ENCODE measurements around the gene MED4. TPM values are rescaled to one million over a fixed set of nuclear protein-coding genes. Genes with fewer than 3 reads are reported as not detected.

Gene MED4
- total and polyA plus RNA-seq, 8 donors, result 41.1 to 84.0 (median 76.5) TPM

- intact Hi-C loops (cut with DNase I), result no loop called here
- Histone ChIP-seq H3K27me3 (no peaks in the 10 kb centered on the region), H3K9me3 (no peaks in the 10 kb centered on the region), H3K27ac (peak overlapping the region; percentile 63 to 78), H3K4me1 (peaks cover 4 to 23% of the 10 kb centered on the region in 2 donors), H3K4me3 (no peak overlapping the region), H3K36me3 (no peaks in the 10 kb centered on the region)
- ATAC-seq (peak; percentile 75), DNase-seq (peak in 3 of 4 donors; percentile 28 to 49 (median 49))
- TF ChIP-seq CTCF (IDR thresholded peaks at IDR 0.05), result no peak
Measured at GRCh38 chr13:48123812-48124211, 28.9 kb upstream of the MED4 start.

- no peak for DNase-seq
- Histone ChIP-seq H3K4me3 (no peak overlapping the region), H3K36me3 (no peaks in the 10 kb centered on the region), H3K27ac (peak overlapping the region in 1 of 2 donors; percentile 24), H3K27me3 (no peaks in the 10 kb centered on the region), H3K4me1 (peaks cover 4 to 13% of the 10 kb centered on the region in 2 donors), H3K9me3 (no peaks in the 10 kb centered on the region)
- intact Hi-C loops (cut with DNase I), result no loop called here
- peak; percentile 7 for ATAC-seq
- no peak for TF ChIP-seq CTCF (IDR thresholded peaks at IDR 0.05)
Measured at GRCh38 chr13:48121733-48122132, 26.8 kb upstream of the MED4 start.

GRCh38 chr13:48120241-48120640 is 25.3 kb upstream of the MED4 start:
- H3K9me3 ChIP-seq, result no peaks in the 10 kb centered on the region
- H3K27ac ChIP-seq, result no peak overlapping the region
- no peaks in the 10 kb centered on the region for H3K27me3 ChIP-seq
- peaks cover 4 to 8% of the 10 kb centered on the region in 2 donors for H3K4me1 ChIP-seq
- no peaks in the 10 kb centered on the region for H3K36me3 ChIP-seq
- DNase-seq, result no peak
- H3K4me3 ChIP-seq, result no peak overlapping the region
- ATAC-seq, result no peak
- intact Hi-C loops (cut with DNase I), result no loop called here
- no peak for TF ChIP-seq CTCF (IDR thresholded peaks at IDR 0.05)

GRCh38 chr13:48118030-48118429 is 23.1 kb upstream of the MED4 start:
- intact Hi-C loops (cut with DNase I), result no loop called here
- no peaks in the 10 kb centered on the region for H3K27me3 ChIP-seq
- no peaks in the 10 kb centered on the region for H3K9me3 ChIP-seq
- no peaks in the 10 kb centered on the region for H3K36me3 ChIP-seq
- H3K27ac ChIP-seq, result no peak overlapping the region
- ATAC-seq (no peak), DNase-seq (no peak)
- no peak for TF ChIP-seq CTCF (IDR thresholded peaks at IDR 0.05)
- H3K4me3 ChIP-seq, result no peak overlapping the region
- peaks cover 0 to 11% of the 10 kb centered on the region in 2 donors for H3K4me1 ChIP-seq

- ATAC-seq, result no peak
- no peak overlapping the region for H3K27ac ChIP-seq
- no peak overlapping the region for H3K4me3 ChIP-seq
- H3K4me1 ChIP-seq, result peaks cover 0 to 11% of the 10 kb centered on the region in 2 donors
- no peaks in the 10 kb centered on the region for H3K9me3 ChIP-seq
- intact Hi-C loops (cut with DNase I), result no loop called here
- TF ChIP-seq CTCF (IDR thresholded peaks at IDR 0.05), result no peak
- no peaks in the 10 kb centered on the region for H3K36me3 ChIP-seq
- no peak for DNase-seq
- H3K27me3 ChIP-seq, result no peaks in the 10 kb centered on the region
Measured at GRCh38 chr13:48116808-48117207, 21.9 kb upstream of the MED4 start.
